ENCODE data around the gene CERK.

Gene CERK

GRCh38 chr22:46777609-46777970, 39.5 kb upstream of the CERK start:
- peak overlapping the region; percentile 52 for H3K4me3 ChIP-seq (ENCODE audit: low read depth, low read length)
- peak; percentile 82 for DNase-seq (ENCODE audit: low read depth)
- no peak for TF ChIP-seq CTCF (IDR thresholded peaks at IDR 0.05; ENCODE audit: insufficient read depth, low read depth, low read length, missing control alignments)

GRCh38 chr22:46776876-46777608, 39.0 kb upstream of the CERK start:
- TF ChIP-seq CTCF (IDR thresholded peaks at IDR 0.05; ENCODE audit: insufficient read depth, low read depth, low read length, missing control alignments): no peak
- H3K4me3 ChIP-seq (ENCODE audit: low read depth, low read length): peak overlapping the region; percentile 52
- DNase-seq (ENCODE audit: low read depth): peak; percentile 32

GRCh38 chr22:46775850-46776826, 38.1 kb upstream of the CERK start:
- no peak for DNase-seq (ENCODE audit: low read depth)
- TF ChIP-seq CTCF (IDR thresholded peaks at IDR 0.05; ENCODE audit: insufficient read depth, low read depth, low read length, missing control alignments): no peak
- peak overlapping the region; percentile 52 for H3K4me3 ChIP-seq (ENCODE audit: low read depth, low read length)

- no peak for TF ChIP-seq CTCF (IDR thresholded peaks at IDR 0.05; ENCODE audit: insufficient read depth, low read depth, low read length, missing control alignments)
- H3K4me3 ChIP-seq (ENCODE audit: low read depth, low read length): peak overlapping the region; percentile 52
- peak; percentile 36 for DNase-seq (ENCODE audit: low read depth)
Observed at GRCh38 chr22:46774980-46775849, 37.2 kb upstream of the CERK start.

GRCh38 chr22:46774253-46774979, 36.4 kb upstream of the CERK start:
- H3K4me3 ChIP-seq (ENCODE audit: low read depth, low read length): peak overlapping the region; percentile 52
- TF ChIP-seq CTCF (IDR thresholded peaks at IDR 0.05; ENCODE audit: insufficient read depth, low read depth, low read length, missing control alignments): no peak

GRCh38 chr22:46773076-46773475, 35.0 kb upstream of the CERK start:
- peak; percentile 39 for DNase-seq (ENCODE audit: low read depth)
- TF ChIP-seq CTCF (IDR thresholded peaks at IDR 0.05; ENCODE audit: insufficient read depth, low read depth, low read length, missing control alignments): no peak
- peak overlapping the region; percentile 52 for H3K4me3 ChIP-seq (ENCODE audit: low read depth, low read length)

More at GRCh38 chr22:46774253-46774979, 36.4 kb upstream of the CERK start:
- peak; percentile 84 for DNase-seq (ENCODE audit: low read depth)
